ENCODE results near the gene TMEM255A.

TMEM255A gene

GRCh38 chrX:120250522-120251271 lies 60.6 kb downstream of the TMEM255A start, which contains the start of gene ZBTB33:
Gene ZBTB33, plus strand, starts transcription at chrX:120250812. Its CDS starts 2,604 bp downstream, at chrX:120253416.
- Histone ChIP-seq H3K27ac (replicated peaks) (peak within 1 kb of the TSS; percentile 84), H3K4me3 (replicated peaks; ENCODE audit: insufficient read depth, low read length) (peak within 1 kb of the TSS; percentile 61), H3K27me3 (ENCODE audit: insufficient read depth, poor library complexity, severe bottlenecking) (peaks cover 2% of the 10 kb centered on the region)
- TF ChIP-seq GABPA (IDR thresholded peaks at IDR 0.05; ENCODE audit: low read depth): no peak
- peak; percentile 53; the same call in 1 of the 2 replicates for TF ChIP-seq POLR2AphosphoS5 (IDR thresholded peaks at IDR 0.05; ENCODE audit: low read depth)
- DNase-seq (ENCODE audit: low read depth in 1 of 2, low spot score in 1 of 2): peak; percentile 67 to 90

DNA sequence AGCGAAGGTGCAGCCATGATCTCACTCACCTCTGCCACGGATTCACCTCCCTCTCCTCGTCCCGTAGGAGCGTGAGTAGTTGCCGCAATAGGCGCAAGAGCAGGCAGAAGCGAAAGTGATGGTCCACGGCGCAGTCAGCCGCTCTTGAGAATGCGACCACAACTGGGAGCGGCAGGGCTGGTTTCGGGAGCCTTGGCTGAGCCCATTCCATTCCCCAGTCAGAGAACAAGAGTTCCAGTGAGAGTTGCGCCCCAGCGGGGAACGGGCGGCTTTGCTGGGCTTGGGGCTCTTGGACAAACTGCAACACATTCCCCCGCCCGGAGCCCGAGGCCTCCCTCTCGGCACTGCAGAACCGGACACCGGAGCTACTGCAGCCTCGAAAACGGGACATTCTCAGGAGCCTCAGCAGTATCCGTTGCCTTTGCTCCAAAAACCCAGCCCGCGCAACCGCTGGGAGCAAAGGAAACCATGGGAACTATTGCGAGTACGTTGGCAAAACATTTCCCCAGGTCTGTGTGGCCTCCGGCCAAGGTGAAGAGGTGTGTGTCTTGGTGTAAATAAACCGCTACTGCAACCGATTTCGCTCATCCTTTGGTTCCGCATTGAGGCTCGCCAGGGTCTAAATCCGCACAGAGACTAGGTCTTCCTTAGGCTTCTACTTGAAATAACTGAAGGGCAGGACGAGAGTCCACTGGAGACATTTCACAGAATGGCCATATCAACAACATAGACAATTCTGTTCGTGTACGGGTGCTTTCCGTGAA lies 66.3 kb downstream of the TMEM255A start:
- Histone ChIP-seq H3K27me3 (ENCODE audit: insufficient read depth, poor library complexity, severe bottlenecking) (peaks cover 2% of the 10 kb centered on the region), H3K27ac (replicated peaks) (peak overlapping the region; percentile 90), H3K4me3 (replicated peaks; ENCODE audit: insufficient read depth, low read length) (peak overlapping the region; percentile 55)
- TF ChIP-seq, protein P1, sequence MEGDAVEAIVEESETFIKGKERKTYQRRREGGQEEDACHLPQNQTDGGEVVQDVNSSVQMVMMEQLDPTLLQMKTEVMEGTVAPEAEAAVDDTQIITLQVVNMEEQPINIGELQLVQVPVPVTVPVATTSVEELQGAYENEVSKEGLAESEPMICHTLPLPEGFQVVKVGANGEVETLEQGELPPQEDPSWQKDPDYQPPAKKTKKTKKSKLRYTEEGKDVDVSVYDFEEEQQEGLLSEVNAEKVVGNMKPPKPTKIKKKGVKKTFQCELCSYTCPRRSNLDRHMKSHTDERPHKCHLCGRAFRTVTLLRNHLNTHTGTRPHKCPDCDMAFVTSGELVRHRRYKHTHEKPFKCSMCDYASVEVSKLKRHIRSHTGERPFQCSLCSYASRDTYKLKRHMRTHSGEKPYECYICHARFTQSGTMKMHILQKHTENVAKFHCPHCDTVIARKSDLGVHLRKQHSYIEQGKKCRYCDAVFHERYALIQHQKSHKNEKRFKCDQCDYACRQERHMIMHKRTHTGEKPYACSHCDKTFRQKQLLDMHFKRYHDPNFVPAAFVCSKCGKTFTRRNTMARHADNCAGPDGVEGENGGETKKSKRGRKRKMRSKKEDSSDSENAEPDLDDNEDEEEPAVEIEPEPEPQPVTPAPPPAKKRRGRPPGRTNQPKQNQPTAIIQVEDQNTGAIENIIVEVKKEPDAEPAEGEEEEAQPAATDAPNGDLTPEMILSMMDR (IDR thresholded peaks at IDR 0.05; ENCODE audit: insufficient read depth, low read length): no peak
- TF ChIP-seq GABPA (IDR thresholded peaks at IDR 0.05; ENCODE audit: low read depth) (peak; percentile 84), POLR2AphosphoS5 (IDR thresholded peaks at IDR 0.05; ENCODE audit: low read depth) (peak; percentile 48; the same call in 1 of the 2 replicates), REST (IDR thresholded peaks at IDR 0.05; ENCODE audit: insufficient replicate concordance, low read depth) (peak; percentile 28)
- DNase-seq (ENCODE audit: low read depth in 1 of 2, low spot score in 1 of 2): peak in 1 of 2 experiments; percentile 75

DNA sequence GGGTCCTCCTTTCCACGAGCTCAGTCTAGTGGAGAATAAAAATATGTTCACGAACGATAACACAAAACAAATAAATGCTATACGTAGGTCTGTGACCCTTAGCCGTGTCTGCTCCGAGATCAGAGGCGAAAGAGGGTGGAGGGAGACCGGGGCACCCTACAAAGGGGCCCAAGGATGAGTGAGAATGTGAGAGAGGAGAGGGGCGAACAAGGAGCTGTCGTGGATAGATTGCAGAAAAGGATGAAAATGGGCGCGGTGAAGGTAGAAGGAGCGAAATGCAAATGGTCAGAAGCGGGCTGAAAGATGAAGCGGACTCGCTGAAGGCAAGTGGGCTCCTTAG lies 66.9 kb downstream of the TMEM255A start:
- Histone ChIP-seq H3K27me3 (ENCODE audit: insufficient read depth, poor library complexity, severe bottlenecking) (peaks cover 2% of the 10 kb centered on the region), H3K27ac (replicated peaks) (peak overlapping the region; percentile 90), H3K4me3 (replicated peaks; ENCODE audit: insufficient read depth, low read length) (peak overlapping the region; percentile 55)
- TF ChIP-seq GABPA (IDR thresholded peaks at IDR 0.05; ENCODE audit: low read depth): no peak
- TF ChIP-seq, protein P1 (IDR thresholded peaks at IDR 0.05; ENCODE audit: insufficient read depth, low read length): no peak
- TF ChIP-seq REST (IDR thresholded peaks at IDR 0.05; ENCODE audit: insufficient replicate concordance, low read depth): no peak
- no peak for TF ChIP-seq SPI1 (IDR thresholded peaks at IDR 0.05; ENCODE audit: borderline replicate concordance, low read depth)
- TF ChIP-seq POLR2AphosphoS5 (IDR thresholded peaks at IDR 0.05; ENCODE audit: low read depth): no peak
- no peak for DNase-seq (ENCODE audit: low read depth in 1 of 2, low spot score in 1 of 2)

- no peak overlapping the region for H3K4me3 ChIP-seq (replicated peaks; ENCODE audit: insufficient read depth, low read length)
- H3K27me3 ChIP-seq (ENCODE audit: insufficient read depth, poor library complexity, severe bottlenecking): peaks cover 2% of the 10 kb centered on the region
- no peak overlapping the region for H3K27ac ChIP-seq (replicated peaks)
- no peak for DNase-seq (ENCODE audit: low read depth in 1 of 2, low spot score in 1 of 2)
- TF ChIP-seq, protein P1 (IDR thresholded peaks at IDR 0.05; ENCODE audit: insufficient read depth, low read length): no peak
- TF ChIP-seq SPI1 (IDR thresholded peaks at IDR 0.05; ENCODE audit: borderline replicate concordance, low read depth) (no peak), POLR2AphosphoS5 (IDR thresholded peaks at IDR 0.05; ENCODE audit: low read depth) (no peak), GABPA (IDR thresholded peaks at IDR 0.05; ENCODE audit: low read depth) (no peak), REST (IDR thresholded peaks at IDR 0.05; ENCODE audit: insufficient replicate concordance, low read depth) (no peak)
Measured at GRCh38 chrX:120242813-120243212, 68.4 kb downstream of the TMEM255A start.
